A673 (cell line): ENCODE data around the gene SEPTIN8. TPM values are rescaled to one million over a fixed set of nuclear protein-coding genes. Genes with fewer than 3 reads are reported as not detected.
A peak's percentile ranks its signal among the peaks of the same experiment; 100 is the strongest.

Experiments
- BruUV-seq: library from RNA; stranded (reverse); fragments of 400-500 nt; replicated peaks from 2 replicates; lab custom pipeline; 2021; lab: Mats Ljungman, UMichigan
- CTCF ChIA-PET: fragments of 300-600 bp; sonication (Branson Sonifier 250); formaldehyde crosslinking; loops from one replicate; lab custom pipeline; 2022; ENCODE audit warnings: antibody characterized with exemption; lab: Charles Lee
- POLR2A ChIA-PET: fragments of 300-600 bp; sonication (Branson Sonifier 250); formaldehyde crosslinking; loops from one replicate; lab custom pipeline; 2022; ENCODE audit warnings: antibody characterized with exemption; ENCODE audit not compliant: low non-redundant PET; lab: Charles Lee
- DNase-seq: peaks from one replicate; pipeline ENCODE4 v3.0.0-alpha.2; 2015; ENCODE audit warnings: low spot score
- H3K27ac ChIP-seq: fragments of 200-600 bp; sonication (generic); 2 replicates; pipeline ENCODE4 v1.5.1; 2016; ENCODE audit warnings: mixed run types, low read depth, mild to moderate bottlenecking, mixed read lengths, antibody characterized with exemption, low read length; ENCODE audit not compliant: poor library complexity, severe bottlenecking
- H3K27me3 ChIP-seq: fragments of 200-600 bp; sonication (generic); replicated peaks from 2 replicates; pipeline ENCODE4 v1.6.1; 2017; ENCODE audit warnings: mixed run types, low read depth, mild to moderate bottlenecking, mixed read lengths, antibody characterized with exemption, low read length; ENCODE audit not compliant: insufficient read depth, poor library complexity
- H3K36me3 ChIP-seq: fragments of 200-600 bp; sonication (generic); 2 replicates; pipeline ENCODE4 v1.6.1; 2016; ENCODE audit warnings: mixed run types, mild to moderate bottlenecking, mixed read lengths, antibody characterized with exemption, low read length; ENCODE audit not compliant: insufficient read depth, poor library complexity, severe bottlenecking
- H3K4me1 ChIP-seq: fragments of 200-600 bp; sonication (generic); 2 replicates; pipeline ENCODE4 v1.6.1; 2017; ENCODE audit warnings: mixed run types, mild to moderate bottlenecking, mixed read lengths, antibody characterized with exemption, low read length; ENCODE audit not compliant: insufficient read depth, poor library complexity, severe bottlenecking
- H3K4me3 ChIP-seq: fragments of 200-600 bp; sonication (generic); 2 replicates; pipeline ENCODE4 v1.5.1; 2016; ENCODE audit warnings: low read depth, mixed run types, mild to moderate bottlenecking, mixed read lengths, low read length; ENCODE audit not compliant: poor library complexity, severe bottlenecking
- H3K9me3 ChIP-seq: fragments of 200-600 bp; sonication (generic); 2 replicates; pipeline ENCODE4 v1.6.1; 2016; ENCODE audit warnings: mixed run types, low read depth, mild to moderate bottlenecking, mixed read lengths, antibody characterized with exemption, low read length; ENCODE audit not compliant: poor library complexity, severe bottlenecking
- CTCF ChIP-seq: fragments of 300-800, 200-600 bp; sonication (generic); conservative IDR thresholded peaks from 2 replicates; pipeline ENCODE4 v1.5.1; 2017; ENCODE audit warnings: low read depth, mild to moderate bottlenecking, antibody characterized with exemption, low read length, moderate library complexity, mixed read lengths
- EZH2 ChIP-seq: fragments of 200-600 bp; sonication (generic); IDR thresholded peaks from 2 replicates; pipeline ENCODE4 v1.6.1; 2017; ENCODE audit warnings: borderline replicate concordance, low read depth, mild to moderate bottlenecking, mixed read lengths, antibody characterized with exemption, low read length; ENCODE audit not compliant: poor library complexity, severe bottlenecking
- intact Hi-C: fragments of 100-400 bp; cut with micrococcal nuclease; formaldehyde crosslinking; loops from one replicate; pipeline ENCODE4 v1.10.0; 2022; ENCODE audit not compliant: unreplicated experiment
- total RNA-seq: library from RNA; stranded (reverse); gene quantifications from 2 replicates; pipeline ENCODE4 v1.2.3, GENCODE V29; 2021

The SEPTIN8 gene
- total RNA-seq, 1 experiment from 2014 or later: 26.4 TPM

GRCh38 chr5:132751444-132751843 is 25.6 kb downstream of the SEPTIN8 start:
- intact Hi-C loops: no loop called here
- POLR2A ChIA-PET: no interaction called here
- CTCF ChIA-PET: no interaction called here
- peak; percentile 28 for DNase-seq
- no peaks in the 10 kb centered on the region for H3K36me3 ChIP-seq
- H3K4me1 ChIP-seq: no peaks in the 10 kb centered on the region
- no peaks in the 10 kb centered on the region for H3K27me3 ChIP-seq
- H3K4me3 ChIP-seq: no peak overlapping the region
- TF ChIP-seq CTCF: no peak
- no peak for TF ChIP-seq EZH2
- no peaks in the 10 kb centered on the region for H3K9me3 ChIP-seq
- BruUV-seq: no TSS peak
- H3K27ac ChIP-seq: no peak overlapping the region

GRCh38 chr5:132750471-132751230 is 26.4 kb downstream of the SEPTIN8 start:
- TF ChIP-seq CTCF (no peak), EZH2 (no peak)
- Histone ChIP-seq H3K9me3 (no peaks in the 10 kb centered on the region), H3K4me3 (no peak overlapping the region), H3K27ac (no peak overlapping the region), H3K27me3 (peaks cover 1% of the 10 kb centered on the region), H3K4me1 (no peaks in the 10 kb centered on the region), H3K36me3 (no peaks in the 10 kb centered on the region)
- intact Hi-C loops: no loop called here
- POLR2A ChIA-PET: no interaction called here
- CTCF ChIA-PET: no interaction called here
- DNase-seq: no peak
- no TSS peak for BruUV-seq

GRCh38 chr5:132749506-132749905 is 27.5 kb downstream of the SEPTIN8 start:
- ChIA-PET POLR2A (no interaction called here), CTCF (no interaction called here)
- DNase-seq: no peak
- no TSS peak for BruUV-seq
- Histone ChIP-seq H3K9me3 (no peaks in the 10 kb centered on the region), H3K27me3 (peaks cover 8% of the 10 kb centered on the region), H3K4me1 (no peaks in the 10 kb centered on the region), H3K27ac (no peak overlapping the region), H3K4me3 (no peak overlapping the region), H3K36me3 (no peaks in the 10 kb centered on the region)
- intact Hi-C loops: no loop called here
- TF ChIP-seq CTCF (no peak), EZH2 (no peak)
